PC-3 (cell line): Measurements from ENCODE around the gene NUTM1.

ENCODE experiments used
- EZH2 ChIP-seq: fragments of 300-600 bp; sonication (generic); IDR thresholded peaks from one replicate; pipeline ENCODE4 v1.6.1; 2017; ENCODE audit warnings: antibody characterized with exemption, mild to moderate bottlenecking, low read length; ENCODE audit not compliant: unreplicated experiment
- TF ChIP-seq, protein P1 (sequence below): fragments of 300-600 bp; sonication (generic); conservative IDR thresholded peaks from 2 replicates; pipeline ENCODE4 v1.5.1; 2017; ENCODE audit warnings: antibody characterized with exemption, low read depth, mild to moderate bottlenecking, low read length

DNA sequence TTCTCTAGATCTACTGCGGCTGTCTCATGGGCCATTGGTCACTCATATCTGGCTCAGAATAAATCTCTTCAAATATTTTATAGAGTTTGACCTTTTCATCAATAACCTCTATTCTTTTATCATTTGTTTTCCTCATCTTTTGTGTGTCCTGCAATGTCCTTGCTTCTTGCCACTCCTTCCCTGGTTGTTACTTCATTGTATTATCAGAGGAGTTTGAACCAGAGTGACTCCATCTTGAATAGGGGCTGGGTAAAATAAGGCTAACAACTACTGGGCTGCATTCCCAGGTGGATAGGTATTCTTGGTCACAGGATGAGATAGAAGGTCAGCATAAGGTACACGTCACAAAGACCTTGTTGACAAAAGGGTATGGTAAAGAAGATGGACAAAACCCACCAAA lies 33.7 kb downstream of the NUTM1 start:
- no peak for TF ChIP-seq EZH2
- TF ChIP-seq, protein P1, sequence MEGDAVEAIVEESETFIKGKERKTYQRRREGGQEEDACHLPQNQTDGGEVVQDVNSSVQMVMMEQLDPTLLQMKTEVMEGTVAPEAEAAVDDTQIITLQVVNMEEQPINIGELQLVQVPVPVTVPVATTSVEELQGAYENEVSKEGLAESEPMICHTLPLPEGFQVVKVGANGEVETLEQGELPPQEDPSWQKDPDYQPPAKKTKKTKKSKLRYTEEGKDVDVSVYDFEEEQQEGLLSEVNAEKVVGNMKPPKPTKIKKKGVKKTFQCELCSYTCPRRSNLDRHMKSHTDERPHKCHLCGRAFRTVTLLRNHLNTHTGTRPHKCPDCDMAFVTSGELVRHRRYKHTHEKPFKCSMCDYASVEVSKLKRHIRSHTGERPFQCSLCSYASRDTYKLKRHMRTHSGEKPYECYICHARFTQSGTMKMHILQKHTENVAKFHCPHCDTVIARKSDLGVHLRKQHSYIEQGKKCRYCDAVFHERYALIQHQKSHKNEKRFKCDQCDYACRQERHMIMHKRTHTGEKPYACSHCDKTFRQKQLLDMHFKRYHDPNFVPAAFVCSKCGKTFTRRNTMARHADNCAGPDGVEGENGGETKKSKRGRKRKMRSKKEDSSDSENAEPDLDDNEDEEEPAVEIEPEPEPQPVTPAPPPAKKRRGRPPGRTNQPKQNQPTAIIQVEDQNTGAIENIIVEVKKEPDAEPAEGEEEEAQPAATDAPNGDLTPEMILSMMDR = no peak
